OCI-LY1 (cell line): ENCODE measurements around the gene CDH4.

Experiments
- H2AFZ ChIP-seq: fragments of 200-600 bp; sonication (generic), shearing (Covaris generic); 2 replicates; pipeline ENCODE4 v1.6.0; 2014; ENCODE audit warnings: antibody characterized with exemption, mild to moderate bottlenecking, low read length
- H3F3A ChIP-seq: fragments of 200-600 bp; sonication (generic), shearing (Covaris generic); 2 replicates; pipeline ENCODE4 v1.6.0; 2014; ENCODE audit warnings: mild to moderate bottlenecking, antibody characterized with exemption, low read length, moderate library complexity; ENCODE audit not compliant: insufficient read depth
- H3K27ac ChIP-seq: fragments of 200-600 bp; sonication (generic); 2 replicates; pipeline ENCODE4 v1.5.1; 2014; ENCODE audit warnings: low read length, mixed run types, mild to moderate bottlenecking, low read depth; ENCODE audit not compliant: poor library complexity, severe bottlenecking
- H3K27me3 ChIP-seq: fragments of 200-600 bp; sonication (generic); 2 replicates; pipeline ENCODE4 v1.6.0; 2014; ENCODE audit warnings: antibody characterized with exemption, mild to moderate bottlenecking, low read length, moderate library complexity; ENCODE audit not compliant: insufficient read depth
- H3K36me3 ChIP-seq: fragments of 200-600 bp; sonication (generic); 2 replicates; pipeline ENCODE4 v1.6.1; 2014; ENCODE audit warnings: mild to moderate bottlenecking, antibody characterized with exemption, low read length, moderate library complexity, mixed read lengths; ENCODE audit not compliant: insufficient read depth
- H3K4me1 ChIP-seq: fragments of 200-600 bp; sonication (generic); 2 replicates; pipeline ENCODE4 v1.5.1; 2014; ENCODE audit warnings: mild to moderate bottlenecking, low read length, moderate library complexity; ENCODE audit not compliant: insufficient read depth, severe bottlenecking
- H3K4me2 ChIP-seq: fragments of 200-600 bp; sonication (generic), shearing (Covaris generic); 2 replicates; pipeline ENCODE4 v1.6.1; 2014; ENCODE audit warnings: low read length
- H3K4me3 ChIP-seq: fragments of 200-600 bp; sonication (generic); 2 replicates; pipeline ENCODE4 v1.5.1; 2014; ENCODE audit warnings: low read length, low read depth, mild to moderate bottlenecking, mixed read lengths; ENCODE audit not compliant: poor library complexity, severe bottlenecking
- H3K79me2 ChIP-seq: fragments of 200-600 bp; shearing (Covaris generic); 2 replicates; pipeline ENCODE4 v1.6.1; 2016; ENCODE audit warnings: mixed run types, low read length, mixed read lengths; ENCODE audit not compliant: insufficient read depth
- H3K9ac ChIP-seq: fragments of 200-600 bp; sonication (generic), shearing (Covaris generic); 2 replicates; pipeline ENCODE4 v1.6.1; 2014; ENCODE audit warnings: mild to moderate bottlenecking, low read length, mixed read lengths
- H3K9me2 ChIP-seq: fragments of 200-600 bp; sonication (generic), shearing (Covaris generic); 2 replicates; pipeline ENCODE4 v1.6.1; 2014; ENCODE audit warnings: low read depth, mild to moderate bottlenecking, low read length, mixed read lengths
- H3K9me3 ChIP-seq: fragments of 200-600 bp; shearing (Covaris generic); 2 replicates; pipeline ENCODE4 v1.6.1; 2014; ENCODE audit warnings: low read length, mixed read lengths
- H4K20me1 ChIP-seq: fragments of 200-600 bp; sonication (generic), shearing (Covaris generic); 2 replicates; pipeline ENCODE4 v1.6.0; 2016; ENCODE audit warnings: mild to moderate bottlenecking, low read length; ENCODE audit not compliant: insufficient read depth
- CTCF ChIP-seq: fragments of 200-600 bp; sonication (generic), shearing (Covaris generic); IDR thresholded peaks from 2 replicates; pipeline ENCODE4 v1.5.1; 2017; ENCODE audit warnings: mild to moderate bottlenecking, antibody characterized with exemption, low read length, moderate library complexity, mixed read lengths
- EZH2 ChIP-seq: fragments of 200-600 bp; sonication (generic), shearing (Covaris generic); IDR thresholded peaks from 2 replicates; pipeline ENCODE4 v1.8.0; 2017; ENCODE audit warnings: borderline replicate concordance, mixed run types, mild to moderate bottlenecking, antibody characterized with exemption, low read length, moderate library complexity, mixed read lengths

CDH4 gene

GRCh38 chr20:61350500-61351250 is 98.6 kb downstream of the CDH4 start:
- Histone ChIP-seq H3K4me3 (no peak overlapping the region), H3K27me3 (no peaks in the 10 kb centered on the region), H3K36me3 (no peaks in the 10 kb centered on the region), H2AFZ (no peak overlapping the region), H3F3A (no peaks in the 10 kb centered on the region), H3K79me2 (no peaks in the 10 kb centered on the region), H3K9ac (no peak overlapping the region), H3K27ac (no peak overlapping the region), H3K9me3 (no peaks in the 10 kb centered on the region), H4K20me1 (no peaks in the 10 kb centered on the region), H3K9me2 (no peaks in the 10 kb centered on the region), H3K4me1 (no peaks in the 10 kb centered on the region), H3K4me2 (no peak overlapping the region)
- TF ChIP-seq EZH2 (no peak), CTCF (peak; percentile 17; the same call in 1 of the 2 replicates)

GRCh38 chr20:61352346-61353260 is 100.5 kb downstream of the CDH4 start:
- Histone ChIP-seq H3K27me3 (no peaks in the 10 kb centered on the region), H2AFZ (no peak overlapping the region), H3K9ac (no peak overlapping the region), H3K9me3 (no peaks in the 10 kb centered on the region), H3K79me2 (no peaks in the 10 kb centered on the region), H3K27ac (no peak overlapping the region), H3K4me2 (no peak overlapping the region), H4K20me1 (no peaks in the 10 kb centered on the region), H3K4me3 (no peak overlapping the region), H3K4me1 (no peaks in the 10 kb centered on the region), H3F3A (no peaks in the 10 kb centered on the region), H3K9me2 (no peaks in the 10 kb centered on the region), H3K36me3 (no peaks in the 10 kb centered on the region)
- TF ChIP-seq CTCF (no peak), EZH2 (no peak)

- H3F3A ChIP-seq: no peaks in the 10 kb centered on the region
- H3K4me2 ChIP-seq: no peak overlapping the region
- TF ChIP-seq CTCF: no peak
- TF ChIP-seq EZH2: no peak
- H3K4me3 ChIP-seq: no peak overlapping the region
- H3K4me1 ChIP-seq: no peaks in the 10 kb centered on the region
- H3K9me3 ChIP-seq: no peaks in the 10 kb centered on the region
- no peaks in the 10 kb centered on the region for H3K79me2 ChIP-seq
- no peak overlapping the region for H2AFZ ChIP-seq
- H3K27ac ChIP-seq: no peak overlapping the region
- H3K9ac ChIP-seq: no peak overlapping the region
- no peaks in the 10 kb centered on the region for H4K20me1 ChIP-seq
- no peaks in the 10 kb centered on the region for H3K9me2 ChIP-seq
- no peaks in the 10 kb centered on the region for H3K27me3 ChIP-seq
- H3K36me3 ChIP-seq: no peaks in the 10 kb centered on the region
These were observed 101.4 kb downstream of the CDH4 start for GRCh38 chr20:61353261-61354000.
